H54 (cell line): ENCODE measurements around the gene GSE1.

ENCODE experiments used
- DNase-seq: peaks from one replicate; pipeline ENCODE4 v3.0.0; 2011; ENCODE audit warnings: low spot score, mixed read lengths; ENCODE audit not compliant: insufficient read length
- FAIRE-seq: peaks from 3 replicates; lab custom pipeline; 2011; peaks lifted over from hg19 to GRCh38; lab: Jason Lieb, UNC
- POLR2A ChIP-seq: IDR thresholded peaks from 2 replicates; pipeline ENCODE4 v1.6.1; 2011; ENCODE audit warnings: low read depth, mild to moderate bottlenecking, low read length

Gene GSE1

GRCh38 chr16:85570213-85570734 is 42.8 kb upstream of the GSE1 start:
- no peak for DNase-seq
- no peak for FAIRE-seq
- TF ChIP-seq POLR2A: no peak

- TF ChIP-seq POLR2A: no peak
- no peak for FAIRE-seq
These were observed 42.2 kb upstream of the GSE1 start for GRCh38 chr16:85570735-85571562.

GRCh38 chr16:85571563-85571812 is 41.6 kb upstream of the GSE1 start:
- DNase-seq (no peak), FAIRE-seq (no peak)
- no peak for TF ChIP-seq POLR2A

More at GRCh38 chr16:85570735-85571562, 42.2 kb upstream of the GSE1 start:
- DNase-seq: no peak

GRCh38 chr16:85571813-85572619 is 41.1 kb upstream of the GSE1 start:
- DNase-seq: no peak
- TF ChIP-seq POLR2A: no peak
- no peak for FAIRE-seq

GRCh38 chr16:85573045-85573695 is 40.0 kb upstream of the GSE1 start:
- DNase-seq: no peak
- TF ChIP-seq POLR2A: no peak
- no peak for FAIRE-seq

- FAIRE-seq: no peak
- no peak for TF ChIP-seq POLR2A
- DNase-seq: no peak
These were observed 39.2 kb upstream of the GSE1 start for GRCh38 chr16:85573696-85574641.

- DNase-seq (no peak), FAIRE-seq (no peak)
- no peak for TF ChIP-seq POLR2A
These were observed 38.2 kb upstream of the GSE1 start for GRCh38 chr16:85574672-85575475.

- FAIRE-seq (no peak), DNase-seq (no peak)
- TF ChIP-seq POLR2A: no peak
These were observed 37.2 kb upstream of the GSE1 start for GRCh38 chr16:85575920-85576319.

GRCh38 chr16:85576944-85577343 is 36.2 kb upstream of the GSE1 start:
- no peak for DNase-seq
- TF ChIP-seq POLR2A: no peak
- FAIRE-seq: no peak

GRCh38 chr16:85577899-85578598 is 35.1 kb upstream of the GSE1 start:
- FAIRE-seq (no peak), DNase-seq (no peak)
- TF ChIP-seq POLR2A: no peak

GRCh38 chr16:85578599-85578948 is 34.5 kb upstream of the GSE1 start:
- DNase-seq (no peak), FAIRE-seq (no peak)
- no peak for TF ChIP-seq POLR2A

- FAIRE-seq: no peak
- no peak for DNase-seq
- no peak for TF ChIP-seq POLR2A
These were observed 33.9 kb upstream of the GSE1 start for GRCh38 chr16:85579191-85579590.
